ENCODE results near the gene MAZ.

GRCh38 chr16:29858149-29858849 lies 52.0 kb downstream of the MAZ start:
- TF ChIP-seq RAD21 (IDR thresholded peaks at IDR 0.05; ENCODE audit: low read depth), result no peak
- TF ChIP-seq CTCF (IDR thresholded peaks at IDR 0.05 in 2 of 3, conservative IDR thresholded peaks at IDR 0.05 in 1 of 3; ENCODE audit: borderline replicate concordance in 1 of 3, insufficient read depth in 1 of 3, low read depth in 2 of 3, low read length in 2 of 3), result no peak
- TF ChIP-seq POLR2AphosphoS5 (IDR thresholded peaks at IDR 0.05; ENCODE audit: low read depth, low read length), result no peak
- TF ChIP-seq EZH2 (IDR thresholded peaks at IDR 0.05), result no peak
